ENCODE measurements around the gene DPYD. TPM values are rescaled to one million over a fixed set of nuclear protein-coding genes. Genes with fewer than 3 reads are reported as not detected.

Gene DPYD
- total RNA-seq = 8.1 and 9.0 TPM in 2 replicates
- long read RNA-seq, full-length matches to known transcripts = 11 of 31 reads
- long read RNA-seq, partial matches to known transcripts = 11 of 31 reads
- long read RNA-seq, other reads (novel, unspliced or antisense) = 9 of 31 reads

- TF ChIP-seq CTCF (IDR thresholded peaks at IDR 0.05; ENCODE audit: unreplicated experiment) = no peak
- Mint-ChIP-seq H3K9me3 (ENCODE audit: low read depth) (no peaks in the 10 kb centered on the region), H3K4me3 (ENCODE audit: low read depth) (peak within 1 kb of the TSS; percentile 92), H3K27ac (peak within 1 kb of the TSS; percentile 96), H3K36me3 (ENCODE audit: insufficient read depth) (no peaks in the 10 kb centered on the region), H3K27me3 (no peaks in the 10 kb centered on the region), H3K4me1 (ENCODE audit: low read depth) (peaks cover 26% of the 10 kb centered on the region)
- peak; percentile 82 for DNase-seq (ENCODE audit: low spot score, unreplicated experiment)
These were observed at the start of gene DPYD for GRCh38 chr1:97920832-97921571. Gene DPYD (minus strand): TSS chr1:97921034. CDS start chr1:97920922, 112 bp downstream.

- H3K27ac Mint-ChIP-seq = no peak overlapping the region
- no peak for DNase-seq (ENCODE audit: low spot score, unreplicated experiment)
- no peak overlapping the region for H3K4me3 Mint-ChIP-seq (ENCODE audit: low read depth)
- H3K27me3 Mint-ChIP-seq = no peaks in the 10 kb centered on the region
- H3K4me1 Mint-ChIP-seq (ENCODE audit: low read depth) = peaks cover 2% of the 10 kb centered on the region
- no peaks in the 10 kb centered on the region for H3K36me3 Mint-ChIP-seq (ENCODE audit: insufficient read depth)
- no peak for TF ChIP-seq CTCF (IDR thresholded peaks at IDR 0.05; ENCODE audit: unreplicated experiment)
- H3K9me3 Mint-ChIP-seq (ENCODE audit: low read depth) = peaks cover 3% of the 10 kb centered on the region
These were observed 39.6 kb upstream of the DPYD start for GRCh38 chr1:97960470-97960869.

GRCh38 chr1:97947695-97948094 lies 26.9 kb upstream of the DPYD start:
- Mint-ChIP-seq H3K4me3 (ENCODE audit: low read depth) (no peak overlapping the region), H3K27me3 (no peaks in the 10 kb centered on the region), H3K27ac (no peak overlapping the region), H3K9me3 (ENCODE audit: low read depth) (no peaks in the 10 kb centered on the region), H3K36me3 (ENCODE audit: insufficient read depth) (no peaks in the 10 kb centered on the region), H3K4me1 (ENCODE audit: low read depth) (peaks cover 4% of the 10 kb centered on the region)
- TF ChIP-seq CTCF (IDR thresholded peaks at IDR 0.05; ENCODE audit: unreplicated experiment) = no peak
- no peak for DNase-seq (ENCODE audit: low spot score, unreplicated experiment)

- no peaks in the 10 kb centered on the region for H3K9me3 Mint-ChIP-seq (ENCODE audit: low read depth)
- no peaks in the 10 kb centered on the region for H3K36me3 Mint-ChIP-seq (ENCODE audit: insufficient read depth)
- peaks cover 11% of the 10 kb centered on the region for H3K4me1 Mint-ChIP-seq (ENCODE audit: low read depth)
- TF ChIP-seq CTCF (IDR thresholded peaks at IDR 0.05; ENCODE audit: unreplicated experiment) = no peak
- H3K27ac Mint-ChIP-seq = no peak overlapping the region
- DNase-seq (ENCODE audit: low spot score, unreplicated experiment) = no peak
- H3K27me3 Mint-ChIP-seq = no peaks in the 10 kb centered on the region
- H3K4me3 Mint-ChIP-seq (ENCODE audit: low read depth) = no peak overlapping the region
These were observed 22.5 kb upstream of the DPYD start for GRCh38 chr1:97943354-97943753.

- H3K4me3 Mint-ChIP-seq (ENCODE audit: low read depth) = no peak overlapping the region
- TF ChIP-seq CTCF (IDR thresholded peaks at IDR 0.05; ENCODE audit: unreplicated experiment) = no peak
- no peak overlapping the region for H3K27ac Mint-ChIP-seq
- H3K36me3 Mint-ChIP-seq (ENCODE audit: insufficient read depth) = no peaks in the 10 kb centered on the region
- peaks cover 11% of the 10 kb centered on the region for H3K4me1 Mint-ChIP-seq (ENCODE audit: low read depth)
- no peaks in the 10 kb centered on the region for H3K9me3 Mint-ChIP-seq (ENCODE audit: low read depth)
- no peak for DNase-seq (ENCODE audit: low spot score, unreplicated experiment)
- H3K27me3 Mint-ChIP-seq = no peaks in the 10 kb centered on the region
These were observed 21.6 kb upstream of the DPYD start for GRCh38 chr1:97942161-97943123.
